H54 (cell line): ENCODE measurements around the gene TEN1.

ENCODE experiments used
- DNase-seq: peaks from one replicate; pipeline ENCODE4 v3.0.0; 2011; ENCODE audit warnings: low spot score, mixed read lengths; ENCODE audit not compliant: insufficient read length
- FAIRE-seq: peaks from 3 replicates; lab custom pipeline; 2011; peaks lifted over from hg19 to GRCh38; lab: Jason Lieb, UNC
- POLR2A ChIP-seq: IDR thresholded peaks from 2 replicates; pipeline ENCODE4 v1.6.1; 2011; ENCODE audit warnings: low read depth, mild to moderate bottlenecking, low read length

The TEN1 gene

GRCh38 chr17:76018801-76019200 is 39.8 kb downstream of the TEN1 start:
- no peak for TF ChIP-seq POLR2A
- FAIRE-seq (no peak), DNase-seq (no peak)

- FAIRE-seq (no peak), DNase-seq (no peak)
- TF ChIP-seq POLR2A, result no peak
Measured at GRCh38 chr17:76019833-76020467, 40.9 kb downstream of the TEN1 start.

GRCh38 chr17:76022285-76022684 is 43.2 kb downstream of the TEN1 start:
- TF ChIP-seq POLR2A, result no peak
- no peak for DNase-seq
- FAIRE-seq, result no peak

GRCh38 chr17:76022973-76023899 is 44.2 kb downstream of the TEN1 start:
- TF ChIP-seq POLR2A, result no peak
- FAIRE-seq (no peak), DNase-seq (no peak)

- no peak for DNase-seq
- no peak for TF ChIP-seq POLR2A
- no peak for FAIRE-seq
Measured at GRCh38 chr17:76023900-76024237, 44.8 kb downstream of the TEN1 start.

- FAIRE-seq (no peak), DNase-seq (no peak)
- TF ChIP-seq POLR2A, result no peak
Measured at GRCh38 chr17:76024353-76024752, 45.3 kb downstream of the TEN1 start.

GRCh38 chr17:76025294-76025693 is 46.3 kb downstream of the TEN1 start:
- no peak for TF ChIP-seq POLR2A
- DNase-seq, result no peak
- no peak for FAIRE-seq

GRCh38 chr17:76026714-76027158 is 47.7 kb downstream of the TEN1 start:
- TF ChIP-seq POLR2A, result no peak
- DNase-seq (no peak), FAIRE-seq (no peak)

- no peak for TF ChIP-seq POLR2A
- DNase-seq (no peak), FAIRE-seq (no peak)
Measured at GRCh38 chr17:76027159-76027839, 48.3 kb downstream of the TEN1 start, which contains the start of gene EVPL. Gene EVPL (minus strand): TSS chr17:76027306. CDS start chr17:76027198, 108 bp downstream.

GRCh38 chr17:76032073-76032779 is 53.2 kb downstream of the TEN1 start:
- no peak for DNase-seq
- FAIRE-seq, result no peak
- no peak for TF ChIP-seq POLR2A

GRCh38 chr17:76032780-76033108 is 53.7 kb downstream of the TEN1 start:
- DNase-seq (no peak), FAIRE-seq (no peak)
- TF ChIP-seq POLR2A, result no peak

- FAIRE-seq (no peak), DNase-seq (no peak)
- no peak for TF ChIP-seq POLR2A
Measured at GRCh38 chr17:76033139-76033538, 54.1 kb downstream of the TEN1 start.
